Heart right ventricle (tissue), 16 donors: ENCODE data around the gene SPTBN1. TPM values are rescaled to one million over a fixed set of nuclear protein-coding genes. Genes with fewer than 3 reads are reported as not detected.

Source experiments
- ATAC-seq, 8 donors: fragments of 200-7000 bp; cut with Tn5 transposase; one replicate each; pipeline ENCODE4 v1.9.1; 2020; ENCODE audit warnings: mild to moderate bottlenecking in 8 of 8, moderate library complexity in 8 of 8, moderate number of reproducible peaks in 1 of 8
- DNase-seq, 2 donors: peaks; one replicate each; pipeline ENCODE4 v3.0.0-alpha.2; 2020
- H3K27ac ChIP-seq, 10 donors: fragments of 200-600 bp; sonication (generic) in 2 of 10; one replicate each; pipeline versions ENCODE4 v1.5.0 to v1.8.0; 2020 to 2022; ENCODE audit warnings: mild to moderate bottlenecking in 3 of 10
- H3K27me3 ChIP-seq, 7 donors: fragments of 200-600 bp; one replicate each; pipeline ENCODE4 v1.8.0; 2021 to 2022; ENCODE audit warnings: mild to moderate bottlenecking in 2 of 7
- H3K36me3 ChIP-seq, 9 donors: fragments of 200-600 bp; sonication (generic) in 1 of 9; one replicate each; pipeline versions ENCODE4 v1.5.0 to v1.8.0; 2020 to 2022; ENCODE audit warnings: mild to moderate bottlenecking in 2 of 9
- H3K4me1 ChIP-seq, 9 donors: fragments of 200-600 bp; sonication (generic) in 1 of 9; one replicate each; pipeline versions ENCODE4 v1.5.0 to v1.8.0; 2020 to 2022; ENCODE audit warnings: mild to moderate bottlenecking in 4 of 9
- H3K4me3 ChIP-seq, 10 donors: fragments of 200-600 bp; sonication (generic) in 2 of 10; one replicate each; pipeline versions ENCODE4 v1.5.0 to v1.8.0; 2020 to 2022; ENCODE audit warnings: mild to moderate bottlenecking in 7 of 10, moderate library complexity in 2 of 10
- H3K9me3 ChIP-seq, 11 donors: fragments of 200-600 bp in 10 of 11; sonication (generic) in 2 of 11; one replicate each; pipeline versions ENCODE4 v1.5.0 to v1.8.0; 2013 to 2022; ENCODE audit warnings: mild to moderate bottlenecking in 2 of 11, control low read depth in 1 of 11, moderate library complexity in 1 of 11
- CTCF ChIP-seq, 9 donors: fragments of 200-600 bp; sonication (generic) in 2 of 9; IDR thresholded peaks; one replicate each; pipeline versions ENCODE4 v1.5.0 to v1.8.0; 2021 to 2022; ENCODE audit warnings: antibody characterized with exemption in 9 of 9, mild to moderate bottlenecking in 5 of 9, moderate library complexity in 1 of 9
- WGBS, 2 donors: extraction: QIAGEN DNeasy Blood & Tissue Kit; methylation state at CpG; one replicate each; pipeline ENCODE4 v1.1.7; 2013; ENCODE audit warnings: inconsistent platforms in 1 of 2; 5-methylcytosine and 5-hydroxymethylcytosine counted together
- intact Hi-C, 10 donors: fragments of 100-400 bp; cut with DNase I; formaldehyde crosslinking; loops; one replicate each; pipeline versions ENCODE4 v1.11.1 to v1.14.2; 2022
- polyA plus RNA-seq, 2 donors: library from polyadenylated mRNA; stranded (reverse); fragments of 200-250 nt; gene quantifications; one replicate each; pipeline ENCODE4 v1.2.3, GENCODE V29; 2013
- total RNA-seq, 10 donors: library from RNA; stranded (reverse); fragmentation: NEBNext Ultra II Directional in 3 of 10; extraction: Animal tissue kit (Norgen Biotek cat#: 25700) in 3 of 10; gene quantifications; one replicate each; pipeline versions ENCODE4 v1.2.1 to v1.2.4, GENCODE V29; 2021 to 2023
- donor health status: Arrhythmogenic right ventricular cardiomyopathy.
- donor health status: ischemic (EF 13 %, LVEDD 7.1; RV severe dilation, severe dysfunction).
- donor health status: healthy with polysubstance abuse.
- donor health status: DM: no; HTN: yes; CAD: no.
- donor health status: DM: no; HTN: no; CAD: no.
- donor health status: ischemic (EF 25% LVEDD 6.9; RV normal size, moderate dysfunction).
- donor health status: ischemic (EF 25% LVEDD 5.7; RV mildly dilated, moderate dysfunction).
- donor health status: healthy.
- donor health status: DM: yes; HTN: yes; CAD: no.
- donor health status: Ischemic cardiomyopathy.
- donor health status: ischemic (EF 35%, LVEDD 5.7; RV mildly dilated, moderate dysfunction).
- donor health status: nonischemic (EF 11% LVEDD 7.7; RV severe dilation, severe dysfunction).
- donor health status: DM: yes; HTN: yes; CAD: no.
- donor health status: PGD.
- donor health status: ischemic (EF 29% LVEDD 5.4; RV normal size, mild dysfunction).
- donor health status: nonischemic (EF 23%, LVEDD 6.1; RV moderate dilation, normal function).

SPTBN1 gene
- total and polyA plus RNA-seq, 12 donors: 91.1 to 643 (median 494) TPM

DNA sequence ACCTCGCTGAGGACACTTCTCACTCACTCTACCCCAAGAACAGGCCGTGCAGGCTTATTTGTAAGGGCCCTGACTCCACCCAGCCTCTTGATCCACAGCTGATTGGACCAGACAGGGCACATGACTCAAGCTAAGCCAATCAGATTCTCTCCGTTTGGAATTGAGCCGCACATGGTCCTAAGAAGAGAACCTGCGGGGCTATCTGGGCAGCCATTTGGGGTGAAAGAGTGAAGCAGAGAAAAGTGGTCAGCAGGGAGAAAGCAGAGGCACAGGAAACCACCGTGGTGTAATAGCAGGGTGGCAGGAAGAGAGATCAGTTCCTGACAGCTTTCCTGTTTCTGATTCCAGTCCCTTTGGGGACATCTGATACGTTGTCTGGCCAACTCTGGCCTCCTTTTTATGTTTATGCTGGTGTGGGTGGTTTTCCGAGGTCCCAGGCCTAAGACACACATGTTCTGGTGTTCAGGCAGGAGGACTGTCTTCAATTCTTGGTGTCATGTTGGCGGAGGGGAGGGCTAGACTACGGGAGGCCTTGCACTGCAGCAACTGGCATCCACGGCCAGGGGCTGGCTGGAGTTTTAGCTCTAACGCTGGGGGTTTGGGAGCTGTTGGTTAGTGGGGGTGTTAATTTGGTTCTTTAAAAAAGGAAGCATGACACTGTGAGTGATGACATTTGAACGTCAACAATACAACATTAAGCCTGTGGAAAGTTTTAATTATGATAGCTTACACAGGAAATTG is 26.1 kb upstream of the SPTBN1 start:
- Histone ChIP-seq H3K27ac (peak overlapping the region; percentile 69 to 90 (median 81)), H3K9me3 (no peaks in the 10 kb centered on the region), H3K36me3 (no peaks in the 10 kb centered on the region), H3K27me3 (no peaks in the 10 kb centered on the region), H3K4me3 (no peak overlapping the region), H3K4me1 (peaks cover 19 to 93% (median 68%) of the 10 kb centered on the region in 9 donors)
- TF ChIP-seq CTCF (IDR thresholded peaks at IDR 0.05): no peak
- peak; percentile 10 to 58 (median 40) for ATAC-seq
- DNase-seq: no peak
- intact Hi-C loops: loop anchor here in 2 of 10 donors (5.0 to 10.0 kb wide), 2 partner anchors 55 to 58 kb away; no protein-coding TSS in a partner anchor
- WGBS, 2 donors: 47 to 63% methylated on average over 13 of the region's 13 CpGs

GRCh38 chr2:54430649-54431048 is 25.5 kb upstream of the SPTBN1 start:
- ATAC-seq (peak; percentile 57 to 77 (median 62)), DNase-seq (no peak)
- no peaks in the 10 kb centered on the region for H3K36me3 ChIP-seq
- H3K27me3 ChIP-seq: no peaks in the 10 kb centered on the region
- intact Hi-C loops: loop anchor here in 1 of 10 donors (10.0 kb wide), 1 partner anchor 56 kb away; no protein-coding TSS in a partner anchor
- no peaks in the 10 kb centered on the region for H3K9me3 ChIP-seq
- H3K4me3 ChIP-seq: no peak overlapping the region
- H3K27ac ChIP-seq: peak overlapping the region; percentile 69 to 90 (median 81)
- 55 to 65% methylated on average over 5 of the region's 5 CpGs for WGBS, 2 donors
- H3K4me1 ChIP-seq: peaks cover 23 to 97% (median 75%) of the 10 kb centered on the region in 9 donors
- no peak for TF ChIP-seq CTCF (IDR thresholded peaks at IDR 0.05)

DNA sequence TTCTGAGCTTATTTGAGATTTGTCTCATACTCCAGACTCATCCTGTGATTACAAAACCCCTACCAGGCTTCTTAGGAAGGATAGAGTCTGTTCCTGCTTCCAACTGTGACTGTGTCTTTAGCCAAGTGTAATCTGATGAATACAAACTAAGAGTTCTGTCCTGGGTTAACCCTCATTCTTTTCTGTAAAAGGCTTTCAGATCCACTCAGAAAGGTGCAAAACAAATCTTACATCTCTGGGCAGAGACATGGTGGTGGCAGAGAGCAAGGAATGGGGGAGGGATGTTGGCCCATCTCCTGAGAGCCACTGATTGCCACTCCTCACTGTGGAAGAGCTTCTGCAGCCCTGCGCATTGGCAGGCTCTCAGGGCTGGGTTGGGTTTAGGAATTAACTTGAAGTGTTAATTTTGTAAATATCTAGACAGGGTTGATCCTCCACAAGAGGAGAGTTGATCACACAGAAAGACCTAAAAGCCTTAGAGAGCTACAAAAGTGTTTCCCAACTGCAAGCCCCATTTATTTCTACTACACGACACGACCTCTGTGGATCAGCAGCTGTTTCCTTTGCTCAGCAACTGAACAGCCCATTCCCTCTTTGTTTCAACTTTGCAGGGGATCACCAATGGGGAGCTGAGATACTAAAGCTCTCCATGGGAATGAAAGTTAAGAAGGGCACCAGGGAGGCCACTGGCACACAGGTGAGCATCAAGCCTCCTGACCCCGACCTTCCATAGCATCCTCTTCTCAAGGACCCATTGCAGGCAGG is 23.7 kb upstream of the SPTBN1 start:
- H3K9me3 ChIP-seq: no peaks in the 10 kb centered on the region
- 54 to 62% methylated on average over 4 of the region's 4 CpGs for WGBS, 2 donors
- H3K27ac ChIP-seq: peak overlapping the region in 9 of 10 donors; percentile 1 to 90 (median 82)
- H3K4me3 ChIP-seq: no peak overlapping the region
- peak in 2 of 8 donors; percentile 14 to 34 for ATAC-seq
- DNase-seq: peak in 1 of 2 donors; percentile 22
- H3K4me1 ChIP-seq: peaks cover 23 to 97% (median 86%) of the 10 kb centered on the region in 9 donors
- intact Hi-C loops: loop anchor here in 1 of 10 donors (10.0 kb wide), 1 partner anchor 58 kb away; no protein-coding TSS in a partner anchor
- no peaks in the 10 kb centered on the region for H3K27me3 ChIP-seq
- H3K36me3 ChIP-seq: no peaks in the 10 kb centered on the region
- no peak for TF ChIP-seq CTCF (IDR thresholded peaks at IDR 0.05)

DNA sequence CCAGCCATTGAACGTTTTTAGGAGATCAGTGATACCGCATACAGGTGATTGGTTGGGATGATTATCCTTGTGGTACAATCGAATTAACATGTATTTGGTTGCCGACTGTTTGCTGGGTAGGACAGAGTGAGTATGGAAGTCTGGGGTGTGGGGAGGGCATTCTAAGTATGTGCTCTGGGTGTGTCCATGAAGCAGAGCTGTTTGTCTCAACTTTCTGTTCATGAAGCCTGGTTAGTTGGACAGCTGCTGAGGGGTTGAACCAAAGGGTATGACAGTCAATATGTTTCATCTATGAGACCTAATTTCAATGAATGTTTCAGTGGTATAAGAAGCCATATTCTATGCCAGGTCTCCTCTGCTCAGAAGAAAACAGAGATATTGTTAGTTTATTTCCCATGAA is 21.9 kb upstream of the SPTBN1 start:
- Histone ChIP-seq H3K4me1 (peaks cover 25 to 97% (median 83%) of the 10 kb centered on the region in 9 donors), H3K36me3 (no peaks in the 10 kb centered on the region)
- WGBS, 2 donors: 93 to 97% methylated on average over 4 of the region's 4 CpGs

More for the DNA sequence above, 21.9 kb upstream of the SPTBN1 start:
- Histone ChIP-seq H3K27me3 (no peaks in the 10 kb centered on the region), H3K27ac (peak overlapping the region in 2 of 10 donors; percentile 58 to 74), H3K9me3 (no peaks in the 10 kb centered on the region), H3K4me3 (no peak overlapping the region)
- intact Hi-C loops: loop anchor here in 1 of 10 donors (10.0 kb wide), 1 partner anchor 59 kb away; no protein-coding TSS in a partner anchor
- DNase-seq: no peak
- no peak for ATAC-seq
- TF ChIP-seq CTCF (IDR thresholded peaks at IDR 0.05): no peak
